Measurements from ENCODE around the gene PA2G4. TPM values are rescaled to one million over a fixed set of nuclear protein-coding genes. Genes with fewer than 3 reads are reported as not detected.
A peak's percentile ranks its signal among the peaks of the same experiment; 100 is the strongest.

PA2G4 gene
- total and polyA plus RNA-seq, 2 experiments from 2014 or later = 132 to 235 TPM

GRCh38 chr12:56122637-56123036 is 18.3 kb downstream of the PA2G4 start:
- Histone ChIP-seq H3K36me3 (no peaks in the 10 kb centered on the region), H3K4me1 (ENCODE audit: low read depth) (peaks cover 46% of the 10 kb centered on the region), H3K27ac (peak overlapping the region; percentile 89), H3K9me3 (ENCODE audit: low read depth) (no peaks in the 10 kb centered on the region), H3K27me3 (no peaks in the 10 kb centered on the region), H3K4me3 (no peak overlapping the region)
- no peak for DNase-seq (ENCODE audit: low read depth in 1 of 2, low spot score in 1 of 2)
- TF ChIP-seq CTCF (IDR thresholded peaks at IDR 0.05; ENCODE audit: low read depth, low read length) = no peak

GRCh38 chr12:56124133-56124532 is 19.8 kb downstream of the PA2G4 start:
- no peaks in the 10 kb centered on the region for H3K36me3 ChIP-seq
- H3K9me3 ChIP-seq (ENCODE audit: low read depth) = no peaks in the 10 kb centered on the region
- DNase-seq (ENCODE audit: low read depth in 1 of 2, low spot score in 1 of 2) = no peak
- H3K27me3 ChIP-seq = no peaks in the 10 kb centered on the region
- H3K4me3 ChIP-seq = no peak overlapping the region
- H3K4me1 ChIP-seq (ENCODE audit: low read depth) = peaks cover 41% of the 10 kb centered on the region
- peak overlapping the region; percentile 44 for H3K27ac ChIP-seq
- no peak for TF ChIP-seq CTCF (IDR thresholded peaks at IDR 0.05; ENCODE audit: low read depth, low read length)

- H3K27ac ChIP-seq = peak overlapping the region; percentile 46
- H3K4me3 ChIP-seq = no peak overlapping the region
- H3K4me1 ChIP-seq (ENCODE audit: low read depth) = peaks cover 35% of the 10 kb centered on the region
- H3K27me3 ChIP-seq = no peaks in the 10 kb centered on the region
- no peak for DNase-seq (ENCODE audit: low read depth in 1 of 2, low spot score in 1 of 2)
- no peaks in the 10 kb centered on the region for H3K9me3 ChIP-seq (ENCODE audit: low read depth)
- TF ChIP-seq CTCF (IDR thresholded peaks at IDR 0.05; ENCODE audit: low read depth, low read length) = no peak
- peaks cover 7% of the 10 kb centered on the region for H3K36me3 ChIP-seq
These were observed 22.4 kb downstream of the PA2G4 start for GRCh38 chr12:56126732-56127239.

- Histone ChIP-seq H3K4me3 (peak overlapping the region; percentile 26), H3K27me3 (no peaks in the 10 kb centered on the region), H3K9me3 (ENCODE audit: low read depth) (no peaks in the 10 kb centered on the region), H3K4me1 (ENCODE audit: low read depth) (peaks cover 28% of the 10 kb centered on the region), H3K36me3 (peaks cover 10% of the 10 kb centered on the region), H3K27ac (peak overlapping the region; percentile 46)
- TF ChIP-seq CTCF (IDR thresholded peaks at IDR 0.05; ENCODE audit: low read depth, low read length) = no peak
- no peak for DNase-seq (ENCODE audit: low read depth in 1 of 2, low spot score in 1 of 2)
These were observed 23.1 kb downstream of the PA2G4 start for GRCh38 chr12:56127485-56127887.

GRCh38 chr12:56127888-56128669 is 23.7 kb downstream of the PA2G4 start, which contains the start of gene ESYT1:
TSS of gene ESYT1 (plus strand) at chr12:56128267. CDS start at chr12:56128320, 53 bp downstream.
- peak; percentile 100 for DNase-seq (ENCODE audit: low read depth in 1 of 2, low spot score in 1 of 2)
- TF ChIP-seq CTCF (IDR thresholded peaks at IDR 0.05; ENCODE audit: low read depth, low read length) = no peak
- Histone ChIP-seq H3K36me3 (peaks cover 12% of the 10 kb centered on the region), H3K27me3 (no peaks in the 10 kb centered on the region), H3K27ac (peak within 1 kb of the TSS; percentile 58), H3K4me3 (peak within 1 kb of the TSS; percentile 66), H3K4me1 (ENCODE audit: low read depth) (peaks cover 22% of the 10 kb centered on the region), H3K9me3 (ENCODE audit: low read depth) (no peaks in the 10 kb centered on the region)
